Stimulated activated CD4-positive, alpha-beta T cell treated with anti-CD3 and anti-CD28 coated beads, Interleukin-15, amount 100 ng/mL, for 48 hours (primary cell): ENCODE data around the gene CCDC150.
"Not testable (repeated sequence)": the region's sequence is repeated elsewhere in the genome, so short reads cannot be mapped to it uniquely, and the experiment has no call there.

Source experiments
- DNase-seq, 2 donors: peaks; one replicate each; pipeline ENCODE4 v3.0.0-alpha.2; 2020; ENCODE audit warnings: low read depth in 2 of 2

The CCDC150 gene

GRCh38 chr2:196639180-196640030 lies at the start of gene CCDC150:
CCDC150 (plus strand) TSS chr2:196639715; CDS start chr2:196639767, 52 bp downstream.
- DNase-seq, result peak; percentile 89 to 95

DNA sequence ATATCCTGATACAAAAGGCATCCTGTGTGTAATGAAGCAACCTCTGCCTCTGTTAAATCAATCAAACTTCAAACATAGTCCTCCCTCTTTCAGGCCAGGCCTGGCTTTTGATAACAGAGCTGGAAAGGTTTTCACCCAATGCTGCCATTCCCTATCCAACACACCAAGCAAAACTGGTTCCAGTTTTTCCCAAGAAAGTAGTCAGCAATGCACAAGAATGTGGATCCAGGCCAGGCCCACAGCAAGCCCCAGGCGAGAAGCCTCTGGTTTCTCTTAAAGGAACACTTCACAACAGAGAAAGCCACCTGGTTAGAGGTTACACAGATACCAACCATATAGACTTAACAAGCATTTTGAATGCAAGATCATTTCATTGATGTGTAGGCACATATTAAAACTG lies 49.2 kb upstream of the CCDC150 start:
- no peak for DNase-seq

DNA sequence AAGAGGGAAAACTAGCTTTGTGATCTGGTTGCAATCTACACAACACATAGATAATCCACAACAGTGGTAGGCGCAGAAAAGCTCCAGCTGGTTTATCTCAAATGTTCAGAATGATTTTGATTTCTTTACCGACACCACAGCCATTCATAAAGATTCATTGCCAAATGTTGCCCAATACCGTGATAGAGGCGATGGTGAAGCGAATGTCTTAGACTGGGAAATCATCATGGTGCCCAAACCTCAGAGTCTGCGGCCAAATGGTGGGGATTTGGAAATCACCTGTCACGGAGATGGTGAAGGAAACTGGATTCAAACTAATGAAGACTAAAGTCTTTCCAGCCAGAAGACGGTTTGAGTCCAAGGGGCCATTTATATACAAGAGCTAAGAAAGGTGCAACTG lies 48.5 kb upstream of the CCDC150 start:
- DNase-seq, result no peak

GRCh38 chr2:196591621-196592022 lies 47.9 kb upstream of the CCDC150 start:
- no peak for DNase-seq

GRCh38 chr2:196592331-196592910 lies 47.1 kb upstream of the CCDC150 start:
- no peak for DNase-seq

GRCh38 chr2:196592911-196593881 lies 46.3 kb upstream of the CCDC150 start, which contains the start of gene HECW2:
HECW2 (minus strand) TSS chr2:196593554.
- peak in 1 of 2 donors; percentile 14 for DNase-seq

- no peak for DNase-seq
Observed at GRCh38 chr2:196594158-196594557, 45.4 kb upstream of the CCDC150 start.

DNA sequence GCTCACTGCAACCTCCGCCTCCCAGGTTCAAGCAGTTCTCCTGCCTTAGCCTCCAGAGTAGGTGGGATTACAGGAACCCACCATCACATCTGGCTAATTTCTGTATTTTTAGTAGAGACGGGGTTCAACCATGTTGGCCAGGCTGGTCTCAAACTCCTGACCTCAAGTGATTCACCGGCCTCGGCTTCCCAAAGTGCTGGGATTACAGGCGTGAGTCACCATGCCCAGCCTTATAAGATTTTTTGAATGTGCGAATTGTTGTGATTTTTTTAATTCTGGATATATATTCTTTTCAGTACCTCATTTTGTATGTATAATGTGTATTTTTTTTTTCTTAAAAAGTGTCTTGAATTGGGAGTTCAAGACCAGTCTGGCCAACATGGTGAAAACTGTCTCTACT lies 42.0 kb upstream of the CCDC150 start:
- DNase-seq, result no peak

DNA sequence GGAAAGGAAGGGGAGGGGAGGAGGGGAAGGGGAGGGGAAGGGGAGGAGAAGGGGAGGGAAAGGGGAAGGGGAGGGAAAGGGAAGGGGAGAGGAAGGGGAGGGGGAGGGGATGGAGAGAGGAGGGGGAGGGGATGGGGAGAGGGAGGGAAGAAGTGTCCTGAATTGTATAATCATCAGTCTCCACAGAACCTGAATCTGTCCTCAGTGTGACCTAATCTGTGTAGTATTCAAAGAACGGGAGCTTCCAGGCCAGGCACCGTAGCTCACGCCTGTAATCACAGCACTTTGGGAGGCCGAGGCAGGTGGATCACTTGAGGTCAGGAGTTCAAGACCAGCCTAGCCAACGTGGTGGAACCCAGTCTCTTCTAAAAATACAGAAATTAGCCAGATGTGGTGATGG lies 41.1 kb upstream of the CCDC150 start:
- DNase-seq, result no peak

GRCh38 chr2:196598846-196599245 lies 40.7 kb upstream of the CCDC150 start:
- DNase-seq, result no peak

GRCh38 chr2:196601430-196602306 lies 37.8 kb upstream of the CCDC150 start:
- DNase-seq, result no peak

DNA sequence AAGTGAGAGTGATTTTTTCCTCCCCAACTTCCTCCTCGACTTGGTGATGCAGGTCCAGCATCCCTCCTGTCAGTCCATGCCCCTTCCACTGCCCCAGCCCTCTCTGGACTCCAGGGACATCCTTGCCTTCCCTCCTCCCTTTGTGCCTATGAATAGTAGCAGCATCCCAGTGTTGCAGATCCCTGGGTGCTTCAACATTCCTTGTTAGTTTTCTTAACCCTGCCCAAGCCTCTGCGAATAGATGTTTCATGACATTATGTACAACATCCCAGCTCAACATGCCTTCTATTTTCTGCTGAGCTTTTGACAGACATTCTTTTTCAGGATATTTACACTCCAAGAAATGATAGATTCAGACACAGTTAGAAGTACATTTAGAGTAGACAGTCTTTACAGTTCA lies 35.3 kb upstream of the CCDC150 start:
- no peak for DNase-seq

DNA sequence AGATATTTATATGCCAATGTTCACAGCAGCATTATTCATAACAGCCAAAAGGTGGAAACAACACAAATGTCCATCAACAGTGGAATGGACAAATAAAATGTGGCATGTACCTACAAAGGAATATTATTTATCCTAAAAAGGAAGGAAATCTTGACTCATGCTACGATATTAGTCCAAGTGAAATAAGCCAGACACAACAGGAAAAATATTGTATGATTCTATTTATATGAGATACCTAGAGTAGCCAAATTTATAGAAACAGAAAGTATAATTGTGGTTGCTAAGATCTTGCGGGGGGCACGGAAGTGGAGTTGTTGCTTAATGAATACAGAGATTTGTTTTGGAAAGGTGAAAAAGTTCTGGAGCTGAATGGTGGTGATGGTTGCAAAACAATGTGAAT lies 33.0 kb upstream of the CCDC150 start:
- DNase-seq, result no peak

DNA sequence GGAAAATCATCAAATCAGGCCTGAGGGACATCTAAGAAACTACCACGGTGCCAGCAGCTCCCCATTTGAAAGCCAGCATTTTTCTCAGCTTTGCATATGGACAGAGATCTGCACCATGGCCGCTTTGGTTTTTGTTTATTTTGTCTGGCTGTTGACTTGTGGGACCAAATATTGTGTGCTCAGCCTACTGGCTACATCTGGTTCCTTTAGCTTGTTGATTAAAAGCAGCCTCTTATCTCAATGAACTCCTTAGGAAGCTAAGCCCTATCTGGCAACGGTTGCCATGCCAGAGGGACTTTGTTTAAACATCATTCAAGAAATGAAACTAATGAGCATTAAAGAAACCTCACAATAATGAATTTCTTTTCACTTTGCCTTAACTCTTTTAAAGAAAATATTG lies 32.4 kb upstream of the CCDC150 start:
- no peak for DNase-seq

DNA sequence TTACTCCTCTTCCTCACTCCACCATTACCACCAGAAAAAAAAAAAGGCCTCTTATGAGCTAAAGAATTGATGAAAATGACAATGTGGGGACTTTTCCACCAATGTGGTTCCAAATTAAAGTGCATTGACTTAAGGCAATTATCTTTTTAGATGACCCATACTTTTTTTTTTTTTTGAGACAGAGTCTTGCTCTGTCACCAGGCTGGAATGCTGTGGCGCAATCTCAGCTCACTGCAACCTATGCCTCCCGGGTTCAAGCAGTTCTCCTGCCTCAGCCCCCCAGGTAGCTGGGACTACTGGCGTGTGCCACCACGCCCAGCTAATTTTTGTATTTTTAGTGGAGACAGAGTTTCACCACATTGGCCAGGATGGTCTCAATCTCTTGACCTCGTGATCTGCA lies 31.6 kb upstream of the CCDC150 start:
- DNase-seq, result not testable (repeated sequence)

DNA sequence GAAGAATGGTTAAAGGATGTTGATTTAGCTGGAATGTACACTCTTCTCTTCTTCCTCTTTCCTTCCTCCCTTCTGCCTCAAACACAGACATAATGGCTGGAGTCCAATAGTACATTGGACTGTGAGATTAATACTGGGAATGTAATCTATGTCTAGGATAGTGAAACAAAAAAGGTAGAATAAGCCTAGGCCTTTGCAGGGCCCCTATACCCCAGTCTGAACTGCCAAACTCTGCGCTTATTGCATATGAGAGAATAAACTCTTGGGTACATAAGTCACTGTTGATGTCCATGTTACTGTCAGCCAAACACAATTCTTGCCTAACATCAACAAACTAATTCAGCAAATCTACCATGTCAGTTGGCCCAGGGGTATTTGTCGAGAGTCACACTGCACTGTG lies 29.7 kb upstream of the CCDC150 start:
- DNase-seq, result no peak

GRCh38 chr2:196610796-196611195 lies 28.7 kb upstream of the CCDC150 start:
- DNase-seq, result no peak

DNA sequence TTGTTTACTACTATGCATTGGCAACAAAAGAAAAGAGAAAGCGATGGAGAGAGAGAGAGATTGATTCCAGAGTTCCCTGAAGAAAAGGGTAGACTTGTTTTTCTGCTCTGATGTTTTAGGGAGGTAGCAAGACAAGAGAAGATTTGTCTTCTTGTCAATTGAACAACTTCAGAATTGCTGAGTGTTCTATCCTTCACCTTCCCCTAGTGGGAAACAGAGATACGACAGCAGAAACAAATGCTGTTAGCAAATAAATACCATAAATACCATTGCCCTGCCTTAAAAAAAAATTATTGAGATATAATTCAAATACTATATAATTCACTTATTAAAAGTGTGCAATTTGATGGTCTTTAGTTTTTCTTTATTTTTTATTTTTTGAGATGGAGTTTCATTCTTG lies 26.2 kb upstream of the CCDC150 start:
- no peak for DNase-seq

- DNase-seq, result no peak
Observed at GRCh38 chr2:196617430-196617829, 22.1 kb upstream of the CCDC150 start.

- DNase-seq, result no peak
Observed at GRCh38 chr2:196618661-196619060, 20.9 kb upstream of the CCDC150 start.

DNA sequence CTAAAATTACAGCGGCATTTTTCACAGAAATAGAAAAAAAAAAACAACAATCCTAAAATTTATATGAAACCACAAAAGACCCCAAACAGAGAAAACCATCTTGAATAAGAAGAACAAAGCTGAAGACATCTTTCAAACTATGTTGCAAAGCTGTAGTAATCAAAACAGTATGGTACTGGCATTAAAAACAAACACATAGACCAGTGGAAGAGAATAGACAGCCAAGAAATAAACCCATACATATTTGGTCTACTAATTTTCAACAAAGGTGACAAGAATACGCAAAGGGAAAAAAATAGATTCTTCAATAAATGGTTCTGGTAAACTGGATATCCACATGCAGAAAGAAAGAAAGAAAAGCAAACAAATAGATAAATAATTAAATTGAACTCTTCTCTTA lies 9.0 kb upstream of the CCDC150 start:
- no peak for DNase-seq
